OCI-LY3 (cell line): ENCODE measurements around the gene FAM216A.
"Not testable (repeated sequence)": the region's sequence is repeated elsewhere in the genome, so short reads cannot be mapped to it uniquely, and the experiment has no call there.

Experiments
- H2AFZ ChIP-seq: fragments of 200-600, 300-600 bp; shearing (Covaris generic); 2 replicates; pipeline ENCODE4 v1.6.0; 2014; ENCODE audit warnings: antibody characterized with exemption, low read depth, low read length
- H3K27ac ChIP-seq: fragments of 200-600, 300-600 bp; sonication (generic); 2 replicates; pipeline ENCODE4 v1.5.1; 2014; ENCODE audit warnings: mild to moderate bottlenecking, low read length, moderate library complexity, mixed read lengths
- H3K27me3 ChIP-seq: fragments of 200-600, 300-600 bp; sonication (generic); 2 replicates; pipeline ENCODE4 v1.6.1; 2014; ENCODE audit warnings: low read depth, low read length, mixed read lengths
- H3K36me3 ChIP-seq: fragments of 200-600, 300-600 bp; sonication (generic); replicated peaks from 2 replicates; pipeline ENCODE3; 2014; ENCODE audit warnings: low read depth, low read length, mixed read lengths
- H3K4me1 ChIP-seq: fragments of 300-600, 200-600 bp; sonication (generic); 2 replicates; pipeline ENCODE4 v1.6.1; 2014; ENCODE audit warnings: low read length, mixed read lengths
- H3K4me2 ChIP-seq: fragments of 200-600, 300-600 bp; sonication (generic); 2 replicates; pipeline ENCODE4 v1.6.1; 2014; ENCODE audit warnings: low read length, mixed read lengths
- H3K4me3 ChIP-seq: fragments of 300-600, 200-600 bp; sonication (generic); 2 replicates; pipeline ENCODE4 v1.5.1; 2014; ENCODE audit warnings: antibody characterized with exemption, mild to moderate bottlenecking, low read length, moderate library complexity
- H3K79me2 ChIP-seq: fragments of 300-600, 200-600 bp; shearing (Covaris generic); 2 replicates; pipeline ENCODE4 v1.6.1; 2014; ENCODE audit warnings: mild to moderate bottlenecking, low read length, mixed read lengths
- H3K9ac ChIP-seq: fragments of 300-600, 200-600 bp; shearing (Covaris generic); 2 replicates; pipeline ENCODE4 v1.6.0; 2014; ENCODE audit warnings: mild to moderate bottlenecking, low read length, moderate library complexity
- H3K9me3 ChIP-seq: fragments of 200-600, 300-600 bp; shearing (Covaris generic); 2 replicates; pipeline ENCODE4 v1.6.1; 2014; ENCODE audit warnings: low read length, mixed read lengths; ENCODE audit not compliant: insufficient read depth
- H4K20me1 ChIP-seq: fragments of 200-600, 300-600 bp; sonication (generic); 2 replicates; pipeline ENCODE4 v1.6.1; 2016; ENCODE audit warnings: low read length, mixed read lengths; ENCODE audit not compliant: insufficient read depth
- CTCF ChIP-seq: fragments of 200-600, 300-600 bp; sonication (generic); IDR thresholded peaks from 2 replicates; pipeline ENCODE4 v1.5.1; 2014; ENCODE audit warnings: antibody characterized with exemption, low read length, low read depth
- EZH2phosphoT487 ChIP-seq: fragments of 200-600 bp; shearing (Covaris generic); IDR thresholded peaks from 2 replicates; pipeline ENCODE4 v1.6.1; 2018; ENCODE audit warnings: antibody characterized with exemption, mixed run types, low read depth

Gene FAM216A

GRCh38 chr12:110468214-110469048 lies at the start of gene FAM216A, which contains the start of gene GPN3:
Gene FAM216A, plus strand, starts transcription at chr12:110468845. Its CDS starts 31 bp downstream, at chr12:110468876.
Gene GPN3, minus strand, starts transcription at chr12:110468257. Its CDS starts 54 bp downstream, at chr12:110468203.
- Histone ChIP-seq H3K36me3 (peaks cover 19% of the 10 kb centered on the region), H3K9ac (peak within 1 kb of the TSS; percentile 93), H3K9me3 (no peaks in the 10 kb centered on the region), H3K27me3 (no peaks in the 10 kb centered on the region), H4K20me1 (no peaks in the 10 kb centered on the region), H3K79me2 (peaks cover 49% of the 10 kb centered on the region), H3K4me1 (peaks cover 32% of the 10 kb centered on the region), H3K4me3 (peak within 1 kb of the TSS; percentile 83), H3K4me2 (peak within 1 kb of the TSS; percentile 92), H2AFZ (peak within 1 kb of the TSS; percentile 57; the same call in 1 of the 2 replicates), H3K27ac (peak within 1 kb of the TSS; percentile 86)
- TF ChIP-seq EZH2phosphoT487 (no peak), CTCF (no peak)

GRCh38 chr12:110420644-110421043 lies 48.0 kb upstream of the FAM216A start:
- not testable (repeated sequence) for H3K9me3 ChIP-seq, H3K4me2 ChIP-seq, H3K36me3 ChIP-seq, H3K27me3 ChIP-seq, H3K9ac ChIP-seq, H3K4me3 ChIP-seq, H4K20me1 ChIP-seq, H3K79me2 ChIP-seq, H3K27ac ChIP-seq, H2AFZ ChIP-seq
- H3K4me1 ChIP-seq: peaks cover 18% of the 10 kb centered on the region

- TF ChIP-seq CTCF (no peak), EZH2phosphoT487 (no peak)
- no peaks in the 10 kb centered on the region for H4K20me1 ChIP-seq
- H3K36me3 ChIP-seq: no peaks in the 10 kb centered on the region
- no peak overlapping the region for H3K4me3 ChIP-seq
- no peaks in the 10 kb centered on the region for H3K27me3 ChIP-seq
- H3K4me1 ChIP-seq: peaks cover 18% of the 10 kb centered on the region
- no peaks in the 10 kb centered on the region for H3K79me2 ChIP-seq
- H3K9ac ChIP-seq: no peak overlapping the region
- no peak overlapping the region for H2AFZ ChIP-seq
- H3K27ac ChIP-seq: no peak overlapping the region
- no peak overlapping the region for H3K4me2 ChIP-seq
- H3K9me3 ChIP-seq: no peaks in the 10 kb centered on the region
Measured at GRCh38 chr12:110421159-110421661, 47.4 kb upstream of the FAM216A start.

- no peaks in the 10 kb centered on the region for H3K9me3 ChIP-seq
- H3K36me3 ChIP-seq: no peaks in the 10 kb centered on the region
- no peaks in the 10 kb centered on the region for H3K79me2 ChIP-seq
- no peak overlapping the region for H3K9ac ChIP-seq
- H3K4me1 ChIP-seq: peaks cover 18% of the 10 kb centered on the region
- TF ChIP-seq CTCF (no peak), EZH2phosphoT487 (no peak)
- H3K27me3 ChIP-seq: no peaks in the 10 kb centered on the region
- no peak overlapping the region for H3K4me3 ChIP-seq
- no peak overlapping the region for H3K27ac ChIP-seq
- no peak overlapping the region for H3K4me2 ChIP-seq
- no peaks in the 10 kb centered on the region for H4K20me1 ChIP-seq
- H2AFZ ChIP-seq: no peak overlapping the region
Measured at GRCh38 chr12:110421701-110422100, 46.9 kb upstream of the FAM216A start.
